Keratinocyte (primary cell): Measurements from ENCODE around the gene SMARCA4.

ENCODE experiments used
- CTCF ChIP-seq, 3 experiments: IDR thresholded peaks in 1 of 3; conservative IDR thresholded peaks in 1 of 3; optimal IDR thresholded peaks in 1 of 3; 2 replicates in 2 of 3; 3 replicates in 1 of 3; pipeline versions ENCODE3 to v1.5.1; 2011; ENCODE audit warnings: low read length in 3 of 3, mild to moderate bottlenecking in 3 of 3, moderate library complexity in 2 of 3, control low read depth in 1 of 3, inconsistent platforms in 1 of 3; ENCODE audit not compliant: insufficient read depth in 2 of 3; ENCODE audit errors: extremely low read depth in 1 of 3
- EZH2 ChIP-seq: IDR thresholded peaks from one replicate; pipeline ENCODE4 v1.6.1; 2012; ENCODE audit warnings: inconsistent platforms, mild to moderate bottlenecking, low read length, moderate library complexity

- TF ChIP-seq CTCF (optimal IDR thresholded peaks at IDR 0.05 in 1 of 3, IDR thresholded peaks at IDR 0.05 in 1 of 3, conservative IDR thresholded peaks at IDR 0.05 in 1 of 3; ENCODE audit: extremely low read depth in 1 of 3, insufficient read depth in 2 of 3, low read length in 3 of 3) (no peak), EZH2 (no peak)
These were observed 129.6 kb downstream of the SMARCA4 start for GRCh38 chr19:11090264-11090996.
